Measurements from ENCODE around the gene TADA3. TPM values are rescaled to one million over a fixed set of nuclear protein-coding genes. Genes with fewer than 3 reads are reported as not detected.

The TADA3 gene
- total and polyA plus RNA-seq, 9 of the 15 experiments (the other 6 are each of a cell fraction or from before 2014, with no cell fraction given): 4.1 to 110 (median 74.8) TPM

DNA sequence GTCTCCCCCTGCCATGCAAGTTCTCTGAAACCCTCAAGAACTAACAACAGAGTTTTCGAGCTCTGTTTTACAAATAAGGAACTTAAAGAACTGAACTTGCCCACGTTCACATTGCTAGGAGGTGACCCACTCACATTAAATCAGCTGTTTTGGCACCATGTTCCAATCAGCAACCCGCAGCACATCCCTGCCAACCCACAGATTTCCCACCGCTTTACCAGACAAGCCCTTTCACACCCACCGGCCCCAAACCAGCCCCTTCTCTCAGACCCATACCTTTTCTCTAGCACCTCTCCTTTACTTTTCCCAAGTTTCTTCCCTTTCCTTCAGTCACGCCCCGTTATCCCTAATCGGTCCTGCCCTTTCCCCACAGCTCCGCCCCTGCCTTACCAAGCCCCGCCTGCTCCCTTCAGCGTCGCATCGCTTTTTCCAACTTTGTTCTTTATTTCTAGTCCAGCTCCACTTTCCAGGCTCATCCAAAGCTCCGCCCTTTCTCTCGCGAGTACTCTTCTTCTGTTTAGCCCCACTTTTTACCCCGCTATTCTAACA, 61.5 kb downstream of the TADA3 start:
- ChIA-PET POLR2A (interaction anchor here (0.5 to 5.9 kb wide), 11 partner anchors 9 to 649 kb away, joined by 3 to 60 read pairs (median 4); partner anchors contain the start of genes OGG1, SEC13 and THUMPD3), CTCF (ENCODE audit: low intra/inter-chr PET ratio) (no interaction called here)
- no peak for FAIRE-seq
- peak overlapping the region; percentile 93 for H3K4me3 ChIP-seq
- peak overlapping the region; percentile 57 to 78; a peak in 3 of 4 replicates for H3K9ac ChIP-seq (ENCODE audit: insufficient read depth in 1 of 2, low read depth in 2 of 2, low read length in 2 of 2)
- peak overlapping the region; percentile 64; the same call in 2 of the 3 replicates for H3K27ac ChIP-seq (ENCODE audit: extremely low read depth, low read depth, low read length)
- no peaks in the 10 kb centered on the region for H3K27me3 ChIP-seq (ENCODE audit: control insufficient read depth in 2 of 2, insufficient read depth in 2 of 2, low read length in 2 of 2)
- WGBS (ENCODE audit: insufficient coverage, low coverage, missing lambda C conversion rate): under 1% methylated on average over 16 of the region's 17 CpGs
- no peaks in the 10 kb centered on the region for H3K9me3 ChIP-seq (replicated peaks; ENCODE audit: control insufficient read depth, insufficient read depth, low read depth, low read length)
- intact Hi-C loops (cut with micrococcal nuclease) (loop anchor here (1.0 kb wide), 1 partner anchor 19 kb away; the partner anchor contains the start of gene OGG1), in situ Hi-C loops (cut with MboI) (no loop called here)
- peak overlapping the region; percentile 79 for H3K4me2 ChIP-seq (ENCODE audit: insufficient read depth, low read length)
- ATAC-seq: peak; percentile 69
- peak in 1 of 4 experiments; percentile 41 for DNase-seq (ENCODE audit: extremely low read depth in 1 of 4, low spot score in 3 of 4)
- BruUV-seq (replicated peaks): no TSS peak
- peaks cover 29% of the 10 kb centered on the region for H3K36me3 ChIP-seq (ENCODE audit: control insufficient read depth, insufficient read depth, low read length)
- no peaks in the 10 kb centered on the region for H3K9me1 ChIP-seq (ENCODE audit: control insufficient read depth, insufficient read depth, low read length)
- H3K4me1 ChIP-seq (replicated peaks in 1 of 2; ENCODE audit: control insufficient read depth in 2 of 2, insufficient read depth in 2 of 2, low read length in 2 of 2): peaks cover 34 to 36% of the 10 kb centered on the region in 2 experiments
- H2AFZ ChIP-seq (ENCODE audit: low read depth, low read length): peak overlapping the region; percentile 95
- H3K79me2 ChIP-seq (ENCODE audit: control insufficient read depth, insufficient read depth, low read length): peaks cover 40% of the 10 kb centered on the region
- peaks cover 16% of the 10 kb centered on the region for H4K20me1 ChIP-seq (replicated peaks; ENCODE audit: control insufficient read depth, insufficient read depth, low read length)
- TF ChIP-seq, protein P1, sequence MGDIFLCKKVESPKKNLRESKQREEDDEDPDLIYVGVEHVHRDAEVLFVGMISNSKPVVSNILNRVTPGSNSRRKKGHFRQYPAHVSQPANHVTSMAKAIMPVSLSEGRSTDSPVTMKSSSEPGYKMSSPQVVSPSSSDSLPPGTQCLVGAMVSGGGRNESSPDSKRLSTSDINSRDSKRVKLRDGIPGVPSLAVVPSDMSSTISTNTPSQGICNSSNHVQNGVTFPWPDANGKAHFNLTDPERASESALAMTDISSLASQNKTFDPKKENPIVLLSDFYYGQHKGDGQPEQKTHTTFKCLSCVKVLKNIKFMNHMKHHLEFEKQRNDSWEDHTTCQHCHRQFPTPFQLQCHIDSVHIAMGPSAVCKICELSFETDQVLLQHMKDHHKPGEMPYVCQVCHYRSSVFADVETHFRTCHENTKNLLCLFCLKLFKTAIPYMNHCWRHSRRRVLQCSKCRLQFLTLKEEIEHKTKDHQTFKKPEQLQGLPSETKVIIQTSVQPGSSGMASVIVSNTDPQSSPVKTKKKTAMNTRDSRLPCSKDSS (IDR thresholded peaks at IDR 0.05; ENCODE audit: low read depth, partially characterized antibody): peak; percentile 6
- TF ChIP-seq ELK1 (CRISPR knock-in tag; IDR thresholded peaks at IDR 0.05): no peak
- peak; percentile 59 for TF ChIP-seq DPF2 (IDR thresholded peaks at IDR 0.05)
- TF ChIP-seq BCLAF1 (IDR thresholded peaks at IDR 0.05; ENCODE audit: borderline replicate concordance in 1 of 2, control insufficient read depth in 1 of 2, low read depth in 2 of 2, low read length in 1 of 2): peak in 1 of 2 experiments; percentile 72; a peak in 1 of 4 replicates
- TF ChIP-seq RB1 (IDR thresholded peaks at IDR 0.05; ENCODE audit: low read depth): no peak
- TF ChIP-seq ZBTB26 (CRISPR knock-in tag; IDR thresholded peaks at IDR 0.05): peak; percentile 94
- TF ChIP-seq ZC3H8 (IDR thresholded peaks at IDR 0.05): 0 out of 2 replicates have a peak, but pooled peaks have one; percentile 72
- no peak for TF ChIP-seq POLR2B (IDR thresholded peaks at IDR 0.05; ENCODE audit: low read depth, partially characterized antibody)
- peak; percentile 81; the same call in 1 of the 2 replicates for TF ChIP-seq THRB (CRISPR knock-in tag; conservative IDR thresholded peaks at IDR 0.05)
- peak; percentile 81 for TF ChIP-seq DACH1 (IDR thresholded peaks at IDR 0.05; ENCODE audit: partially characterized antibody)
- peak; percentile 31 for TF ChIP-seq CC2D1A (IDR thresholded peaks at IDR 0.05)
- TF ChIP-seq NCOR1 (IDR thresholded peaks at IDR 0.05): no peak
- no peak for TF ChIP-seq GABPA (tag; conservative IDR thresholded peaks at IDR 0.05; ENCODE audit: low read depth)
- peak; percentile 86 for TF ChIP-seq ELF4 (CRISPR knock-in tag; IDR thresholded peaks at IDR 0.05)

All from K562 (cell line).